ENCODE measurements around the gene ROR2.

The ROR2 gene

GRCh38 chr9:91697201-91697600 is 252.8 kb downstream of the ROR2 start:
- H3K27ac Mint-ChIP-seq = no peak overlapping the region
- H3K9me3 Mint-ChIP-seq = no peaks in the 10 kb centered on the region
- H3K36me3 Mint-ChIP-seq (ENCODE audit: low read depth) = no peaks in the 10 kb centered on the region
- H3K4me3 Mint-ChIP-seq = no peak overlapping the region
- peaks cover 9% of the 10 kb centered on the region for H3K27me3 Mint-ChIP-seq
- peaks cover 3% of the 10 kb centered on the region for H3K4me1 Mint-ChIP-seq (ENCODE audit: low read depth)

- Mint-ChIP-seq H3K27me3 (peaks cover 9% of the 10 kb centered on the region), H3K4me3 (no peak overlapping the region), H3K9me3 (no peaks in the 10 kb centered on the region), H3K36me3 (ENCODE audit: low read depth) (no peaks in the 10 kb centered on the region), H3K27ac (no peak overlapping the region), H3K4me1 (ENCODE audit: low read depth) (peaks cover 3% of the 10 kb centered on the region)
These were observed 255.8 kb downstream of the ROR2 start for GRCh38 chr9:91694081-91694870.

- H3K4me3 Mint-ChIP-seq = no peak overlapping the region
- H3K9me3 Mint-ChIP-seq = no peaks in the 10 kb centered on the region
- peaks cover 3% of the 10 kb centered on the region for H3K4me1 Mint-ChIP-seq (ENCODE audit: low read depth)
- H3K36me3 Mint-ChIP-seq (ENCODE audit: low read depth) = no peaks in the 10 kb centered on the region
- H3K27ac Mint-ChIP-seq = no peak overlapping the region
- H3K27me3 Mint-ChIP-seq = peaks cover 9% of the 10 kb centered on the region
These were observed 256.8 kb downstream of the ROR2 start for GRCh38 chr9:91693226-91693625.

- Mint-ChIP-seq H3K27me3 (peaks cover 9% of the 10 kb centered on the region), H3K9me3 (no peaks in the 10 kb centered on the region), H3K4me3 (no peak overlapping the region), H3K27ac (no peak overlapping the region), H3K4me1 (ENCODE audit: low read depth) (no peaks in the 10 kb centered on the region), H3K36me3 (ENCODE audit: low read depth) (no peaks in the 10 kb centered on the region)
These were observed 259.3 kb downstream of the ROR2 start for GRCh38 chr9:91690540-91691249.

- Mint-ChIP-seq H3K4me1 (ENCODE audit: low read depth) (no peaks in the 10 kb centered on the region), H3K36me3 (ENCODE audit: low read depth) (no peaks in the 10 kb centered on the region), H3K27me3 (peaks cover 9% of the 10 kb centered on the region), H3K27ac (no peak overlapping the region), H3K9me3 (no peaks in the 10 kb centered on the region), H3K4me3 (no peak overlapping the region)
These were observed 261.0 kb downstream of the ROR2 start for GRCh38 chr9:91689006-91689405.

- peaks cover 22% of the 10 kb centered on the region for H3K27me3 Mint-ChIP-seq
- H3K27ac Mint-ChIP-seq = no peak overlapping the region
- H3K4me1 Mint-ChIP-seq (ENCODE audit: low read depth) = peaks cover 4% of the 10 kb centered on the region
- H3K36me3 Mint-ChIP-seq (ENCODE audit: low read depth) = no peaks in the 10 kb centered on the region
- H3K9me3 Mint-ChIP-seq = no peaks in the 10 kb centered on the region
- no peak overlapping the region for H3K4me3 Mint-ChIP-seq
These were observed 266.8 kb downstream of the ROR2 start for GRCh38 chr9:91683269-91683668.

GRCh38 chr9:91682806-91683205 is 267.2 kb downstream of the ROR2 start:
- Mint-ChIP-seq H3K27me3 (peaks cover 24% of the 10 kb centered on the region), H3K4me1 (ENCODE audit: low read depth) (peaks cover 4% of the 10 kb centered on the region), H3K27ac (no peak overlapping the region), H3K4me3 (no peak overlapping the region), H3K36me3 (ENCODE audit: low read depth) (no peaks in the 10 kb centered on the region), H3K9me3 (no peaks in the 10 kb centered on the region)

GRCh38 chr9:91681461-91682305 is 268.3 kb downstream of the ROR2 start:
- Mint-ChIP-seq H3K9me3 (no peaks in the 10 kb centered on the region), H3K36me3 (ENCODE audit: low read depth) (no peaks in the 10 kb centered on the region), H3K27ac (no peak overlapping the region), H3K27me3 (peaks cover 35% of the 10 kb centered on the region), H3K4me3 (no peak overlapping the region), H3K4me1 (ENCODE audit: low read depth) (peaks cover 4% of the 10 kb centered on the region)

GRCh38 chr9:91680998-91681397 is 269.0 kb downstream of the ROR2 start:
- Mint-ChIP-seq H3K36me3 (ENCODE audit: low read depth) (no peaks in the 10 kb centered on the region), H3K4me3 (no peak overlapping the region), H3K4me1 (ENCODE audit: low read depth) (peaks cover 4% of the 10 kb centered on the region), H3K9me3 (no peaks in the 10 kb centered on the region), H3K27me3 (peaks cover 39% of the 10 kb centered on the region), H3K27ac (no peak overlapping the region)

GRCh38 chr9:91680106-91680505 is 269.9 kb downstream of the ROR2 start:
- Mint-ChIP-seq H3K36me3 (ENCODE audit: low read depth) (no peaks in the 10 kb centered on the region), H3K27me3 (peaks cover 44% of the 10 kb centered on the region), H3K4me1 (ENCODE audit: low read depth) (peaks cover 4% of the 10 kb centered on the region), H3K9me3 (no peaks in the 10 kb centered on the region), H3K4me3 (no peak overlapping the region), H3K27ac (no peak overlapping the region)

- no peak overlapping the region for H3K4me3 Mint-ChIP-seq
- no peaks in the 10 kb centered on the region for H3K9me3 Mint-ChIP-seq
- peaks cover 53% of the 10 kb centered on the region for H3K27me3 Mint-ChIP-seq
- H3K4me1 Mint-ChIP-seq (ENCODE audit: low read depth) = peaks cover 4% of the 10 kb centered on the region
- no peak overlapping the region for H3K27ac Mint-ChIP-seq
- H3K36me3 Mint-ChIP-seq (ENCODE audit: low read depth) = no peaks in the 10 kb centered on the region
These were observed 271.0 kb downstream of the ROR2 start for GRCh38 chr9:91678807-91679580.

- Mint-ChIP-seq H3K36me3 (ENCODE audit: low read depth) (no peaks in the 10 kb centered on the region), H3K27me3 (peaks cover 59% of the 10 kb centered on the region), H3K4me3 (no peak overlapping the region), H3K9me3 (no peaks in the 10 kb centered on the region), H3K4me1 (ENCODE audit: low read depth) (peaks cover 4% of the 10 kb centered on the region), H3K27ac (no peak overlapping the region)
These were observed 272.1 kb downstream of the ROR2 start for GRCh38 chr9:91677822-91678436.

GRCh38 chr9:91677331-91677730 is 272.7 kb downstream of the ROR2 start:
- H3K27ac Mint-ChIP-seq = no peak overlapping the region
- no peaks in the 10 kb centered on the region for H3K9me3 Mint-ChIP-seq
- peaks cover 64% of the 10 kb centered on the region for H3K27me3 Mint-ChIP-seq
- H3K36me3 Mint-ChIP-seq (ENCODE audit: low read depth) = no peaks in the 10 kb centered on the region
- peaks cover 4% of the 10 kb centered on the region for H3K4me1 Mint-ChIP-seq (ENCODE audit: low read depth)
- H3K4me3 Mint-ChIP-seq = no peak overlapping the region

GRCh38 chr9:91676046-91676445 is 274.0 kb downstream of the ROR2 start:
- H3K9me3 Mint-ChIP-seq = no peaks in the 10 kb centered on the region
- no peak overlapping the region for H3K4me3 Mint-ChIP-seq
- peaks cover 75% of the 10 kb centered on the region for H3K27me3 Mint-ChIP-seq
- no peaks in the 10 kb centered on the region for H3K4me1 Mint-ChIP-seq (ENCODE audit: low read depth)
- no peaks in the 10 kb centered on the region for H3K36me3 Mint-ChIP-seq (ENCODE audit: low read depth)
- H3K27ac Mint-ChIP-seq = no peak overlapping the region

All from stimulated activated naive CD8-positive, alpha-beta T cell treated with anti-CD3 and anti-CD28 coated beads, Interleukin-15, Interleukin-2, amounts not matched to agents 100 ng/mL and 50 ng/mL, for 24 hours (primary cell).